ENCODE data around the gene KCTD19. TPM values are rescaled to one million over a fixed set of nuclear protein-coding genes. Genes with fewer than 3 reads are reported as not detected.
A peak's percentile ranks its signal among the peaks of the same experiment; 100 is the strongest.

Gene KCTD19
- total and polyA plus RNA-seq, 5 donors from 2014 or later, result not detected

- peak; percentile 78 to 80 for ATAC-seq (ENCODE audit: low read depth in 2 of 2)
- peaks cover 9 to 55% (median 32%) of the 10 kb centered on the region in 4 donors for H3K4me1 Mint-ChIP-seq
- peak within 1 kb of the TSS; percentile 72 for H3K4me3 ChIP-seq (ENCODE audit: low read depth, low read length)
Measured at GRCh38 chr16:67247192-67248072, 79.1 kb downstream of the KCTD19 start, which contains the start of gene FHOD1. FHOD1 (minus strand) TSS chr16:67247481; CDS start chr16:67247410, 71 bp downstream.

GRCh38 chr16:67246756-67247191, 79.8 kb downstream of the KCTD19 start:
- Histone ChIP-seq H3K4me3 (ENCODE audit: low read depth, low read length) (peak overlapping the region; percentile 59), H3K36me3 (ENCODE audit: control insufficient read depth, insufficient read depth, low read length) (no peaks in the 10 kb centered on the region), H3K9me3 (ENCODE audit: control insufficient read depth in 2 of 2, low read length in 2 of 2) (no peaks in the 10 kb centered on the region), H3K27me3 (ENCODE audit: control insufficient read depth, insufficient read depth, low read length) (peaks cover 13% of the 10 kb centered on the region), H3K27ac (ENCODE audit: insufficient read depth, low read length, poor library complexity, severe bottlenecking) (peak overlapping the region; percentile 68), H3K4me1 (ENCODE audit: control insufficient read depth, insufficient read depth, low read length, poor library complexity, severe bottlenecking) (peaks cover 56% of the 10 kb centered on the region)
- peaks cover 29% of the 10 kb centered on the region for H3K27me3 Mint-ChIP-seq
- ATAC-seq (ENCODE audit: low read depth in 2 of 2), result no peak
- peak overlapping the region; percentile 89 to 96 (median 91) for H3K4me3 Mint-ChIP-seq
- DNase-seq, result peak; percentile 37 to 56 (median 51)
- H3K36me3 Mint-ChIP-seq, result no peaks in the 10 kb centered on the region
- H3K9me3 Mint-ChIP-seq, result no peaks in the 10 kb centered on the region
- H3K4me1 Mint-ChIP-seq, result peaks cover 9 to 55% (median 32%) of the 10 kb centered on the region in 4 donors
- H3K27ac Mint-ChIP-seq, result peak overlapping the region; percentile 80 to 93 (median 91)

More at GRCh38 chr16:67247192-67248072, 79.1 kb downstream of the KCTD19 start, which contains the start of gene FHOD1:
- Histone ChIP-seq H3K9me3 (ENCODE audit: control insufficient read depth in 2 of 2, low read length in 2 of 2) (no peaks in the 10 kb centered on the region), H3K4me1 (ENCODE audit: control insufficient read depth, insufficient read depth, low read length, poor library complexity, severe bottlenecking) (peaks cover 56% of the 10 kb centered on the region), H3K27ac (ENCODE audit: insufficient read depth, low read length, poor library complexity, severe bottlenecking) (peak within 1 kb of the TSS; percentile 68), H3K27me3 (ENCODE audit: control insufficient read depth, insufficient read depth, low read length) (peaks cover 13% of the 10 kb centered on the region), H3K36me3 (ENCODE audit: control insufficient read depth, insufficient read depth, low read length) (no peaks in the 10 kb centered on the region)
- H3K36me3 Mint-ChIP-seq, result no peaks in the 10 kb centered on the region
- H3K4me3 Mint-ChIP-seq, result peak within 1 kb of the TSS; percentile 89 to 96 (median 91)
- peak; percentile 91 to 97 (median 93) for DNase-seq
- peaks cover 31% of the 10 kb centered on the region for H3K27me3 Mint-ChIP-seq
- peak within 1 kb of the TSS; percentile 80 to 93 (median 91) for H3K27ac Mint-ChIP-seq
- no peaks in the 10 kb centered on the region for H3K9me3 Mint-ChIP-seq

- no peaks in the 10 kb centered on the region for H3K9me3 Mint-ChIP-seq
Measured at GRCh38 chr16:67246081-67246755, 80.3 kb downstream of the KCTD19 start.

DNA sequence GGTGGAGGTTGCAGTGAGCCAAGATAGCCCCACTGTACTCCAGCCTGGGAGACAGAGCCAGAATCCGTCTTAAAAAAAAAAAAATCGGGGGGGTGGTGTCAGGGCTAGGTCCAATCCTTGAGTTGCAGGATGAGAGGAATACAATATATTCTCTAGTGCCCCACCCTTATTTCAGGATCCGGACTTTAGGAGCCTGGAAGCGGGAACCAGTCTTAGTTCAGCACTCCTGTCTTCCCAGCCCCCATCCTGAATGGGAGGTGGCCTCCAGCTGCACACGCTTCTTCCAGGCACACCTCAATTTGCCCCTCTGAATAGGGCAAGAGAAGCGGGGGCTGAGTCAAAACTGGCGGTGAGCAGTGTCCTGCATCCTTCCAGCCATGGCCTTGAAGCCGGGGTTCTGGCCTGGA, 80.9 kb downstream of the KCTD19 start:
- peak overlapping the region in 2 of 3 donors; percentile 31 to 63 for H3K27ac Mint-ChIP-seq
- Histone ChIP-seq H3K9me3 (ENCODE audit: control insufficient read depth in 2 of 2, low read length in 2 of 2) (no peaks in the 10 kb centered on the region), H3K4me1 (ENCODE audit: control insufficient read depth, insufficient read depth, low read length, poor library complexity, severe bottlenecking) (peaks cover 56% of the 10 kb centered on the region), H3K36me3 (ENCODE audit: control insufficient read depth, insufficient read depth, low read length) (no peaks in the 10 kb centered on the region), H3K27me3 (ENCODE audit: control insufficient read depth, insufficient read depth, low read length) (peaks cover 13% of the 10 kb centered on the region), H3K27ac (ENCODE audit: insufficient read depth, low read length, poor library complexity, severe bottlenecking) (peak overlapping the region; percentile 68), H3K4me3 (ENCODE audit: low read depth, low read length) (no peak overlapping the region)
- H3K9me3 Mint-ChIP-seq, result no peaks in the 10 kb centered on the region
- H3K4me1 Mint-ChIP-seq, result peaks cover 9 to 55% (median 32%) of the 10 kb centered on the region in 4 donors
- H3K4me3 Mint-ChIP-seq, result peak overlapping the region; percentile 76 to 92 (median 86)
- no peaks in the 10 kb centered on the region for H3K36me3 Mint-ChIP-seq
- no peak for ATAC-seq (ENCODE audit: low read depth in 2 of 2)
- DNase-seq, result no peak
- H3K27me3 Mint-ChIP-seq, result peaks cover 21% of the 10 kb centered on the region

More at GRCh38 chr16:67246081-67246755, 80.3 kb downstream of the KCTD19 start:
- H3K36me3 ChIP-seq (ENCODE audit: control insufficient read depth, insufficient read depth, low read length), result no peaks in the 10 kb centered on the region
- peak; percentile 33 to 65 (median 35) for DNase-seq
- peaks cover 56% of the 10 kb centered on the region for H3K4me1 ChIP-seq (ENCODE audit: control insufficient read depth, insufficient read depth, low read length, poor library complexity, severe bottlenecking)
- H3K27ac Mint-ChIP-seq, result peak overlapping the region in 2 of 3 donors; percentile 91 to 93
- H3K9me3 ChIP-seq (ENCODE audit: control insufficient read depth in 2 of 2, low read length in 2 of 2), result no peaks in the 10 kb centered on the region
- H3K36me3 Mint-ChIP-seq, result no peaks in the 10 kb centered on the region
- H3K27me3 ChIP-seq (ENCODE audit: control insufficient read depth, insufficient read depth, low read length), result peaks cover 13% of the 10 kb centered on the region
- H3K4me3 Mint-ChIP-seq, result peak overlapping the region; percentile 89 to 96 (median 91)
- ATAC-seq (ENCODE audit: low read depth in 2 of 2), result no peak
- peak overlapping the region; percentile 68 for H3K27ac ChIP-seq (ENCODE audit: insufficient read depth, low read length, poor library complexity, severe bottlenecking)
- H3K4me3 ChIP-seq (ENCODE audit: low read depth, low read length), result no peak overlapping the region
- peaks cover 9 to 55% (median 32%) of the 10 kb centered on the region in 4 donors for H3K4me1 Mint-ChIP-seq
- peaks cover 26% of the 10 kb centered on the region for H3K27me3 Mint-ChIP-seq

- Mint-ChIP-seq H3K4me3 (peak overlapping the region; percentile 76 to 92 (median 86)), H3K9me3 (no peaks in the 10 kb centered on the region), H3K36me3 (no peaks in the 10 kb centered on the region), H3K4me1 (peaks cover 9 to 55% (median 32%) of the 10 kb centered on the region in 4 donors), H3K27ac (peak overlapping the region in 2 of 3 donors; percentile 87 to 89), H3K27me3 (peaks cover 18% of the 10 kb centered on the region)
- no peaks in the 10 kb centered on the region for H3K9me3 ChIP-seq (ENCODE audit: control insufficient read depth in 2 of 2, low read length in 2 of 2)
- H3K27me3 ChIP-seq (ENCODE audit: control insufficient read depth, insufficient read depth, low read length), result peaks cover 8% of the 10 kb centered on the region
- DNase-seq (peak in 1 of 3 donors; percentile 8), ATAC-seq (ENCODE audit: low read depth in 2 of 2) (no peak)
- peak overlapping the region; percentile 73 for H3K27ac ChIP-seq (ENCODE audit: insufficient read depth, low read length, poor library complexity, severe bottlenecking)
- H3K36me3 ChIP-seq (ENCODE audit: control insufficient read depth, insufficient read depth, low read length), result no peaks in the 10 kb centered on the region
- no peak overlapping the region for H3K4me3 ChIP-seq (ENCODE audit: low read depth, low read length)
- peaks cover 56% of the 10 kb centered on the region for H3K4me1 ChIP-seq (ENCODE audit: control insufficient read depth, insufficient read depth, low read length, poor library complexity, severe bottlenecking)
Measured at GRCh38 chr16:67245186-67245585, 81.4 kb downstream of the KCTD19 start.

DNA sequence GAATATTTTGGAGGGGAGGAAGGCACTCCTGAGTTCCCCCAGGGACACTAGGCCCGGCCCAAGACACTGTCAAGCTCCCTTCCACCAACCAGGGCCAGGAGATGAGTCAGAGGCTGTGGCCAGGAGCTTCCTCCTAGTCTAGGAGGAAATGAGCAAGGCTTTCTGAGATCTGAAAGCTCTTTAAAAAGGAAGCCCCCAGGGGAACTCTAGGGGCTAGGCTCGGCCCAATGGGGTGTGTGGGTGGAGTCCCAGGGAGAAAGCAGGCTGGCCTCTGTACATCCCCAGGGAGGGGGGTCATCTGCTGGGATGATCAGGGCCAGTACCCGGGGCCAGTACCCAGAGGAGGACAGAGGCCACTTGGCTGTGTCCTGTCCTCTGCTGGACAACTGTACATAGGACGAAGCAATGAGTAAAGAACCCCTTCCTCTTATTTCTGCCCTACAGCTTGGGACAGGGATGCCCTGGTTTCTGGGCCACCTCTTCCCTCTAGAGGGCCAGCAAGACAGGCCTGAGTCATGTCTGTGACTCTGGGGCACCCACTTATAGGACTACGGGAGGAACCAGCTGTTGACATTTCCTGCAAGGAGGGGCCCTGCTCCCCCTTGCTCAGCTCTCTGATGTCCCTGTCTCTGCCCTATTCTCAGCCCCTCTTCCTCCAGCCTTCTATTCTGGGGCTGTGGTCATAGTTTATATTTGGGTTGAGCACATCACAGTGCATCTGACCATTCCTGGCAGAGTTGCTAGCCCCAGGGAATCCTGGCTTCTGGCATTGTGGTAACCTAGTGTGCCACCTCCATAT, 82.0 kb downstream of the KCTD19 start:
- Mint-ChIP-seq H3K36me3 (peaks cover 3% of the 10 kb centered on the region), H3K27ac (peak overlapping the region; percentile 87 to 89 (median 88)), H3K27me3 (peaks cover 14% of the 10 kb centered on the region), H3K4me3 (peak overlapping the region; percentile 76 to 92 (median 86)), H3K9me3 (no peaks in the 10 kb centered on the region), H3K4me1 (peaks cover 9 to 51% (median 30%) of the 10 kb centered on the region in 4 donors)
- DNase-seq (peak; percentile 36 to 86 (median 52)), ATAC-seq (ENCODE audit: low read depth in 2 of 2) (peak; percentile 67 to 68)
- Histone ChIP-seq H3K27ac (ENCODE audit: insufficient read depth, low read length, poor library complexity, severe bottlenecking) (peak overlapping the region; percentile 73), H3K27me3 (ENCODE audit: control insufficient read depth, insufficient read depth, low read length) (peaks cover 4% of the 10 kb centered on the region), H3K36me3 (ENCODE audit: control insufficient read depth, insufficient read depth, low read length) (peaks cover under 1% of the 10 kb centered on the region), H3K4me1 (ENCODE audit: control insufficient read depth, insufficient read depth, low read length, poor library complexity, severe bottlenecking) (peaks cover 56% of the 10 kb centered on the region), H3K9me3 (ENCODE audit: control insufficient read depth in 2 of 2, low read length in 2 of 2) (no peaks in the 10 kb centered on the region), H3K4me3 (ENCODE audit: low read depth, low read length) (no peak overlapping the region)

DNA sequence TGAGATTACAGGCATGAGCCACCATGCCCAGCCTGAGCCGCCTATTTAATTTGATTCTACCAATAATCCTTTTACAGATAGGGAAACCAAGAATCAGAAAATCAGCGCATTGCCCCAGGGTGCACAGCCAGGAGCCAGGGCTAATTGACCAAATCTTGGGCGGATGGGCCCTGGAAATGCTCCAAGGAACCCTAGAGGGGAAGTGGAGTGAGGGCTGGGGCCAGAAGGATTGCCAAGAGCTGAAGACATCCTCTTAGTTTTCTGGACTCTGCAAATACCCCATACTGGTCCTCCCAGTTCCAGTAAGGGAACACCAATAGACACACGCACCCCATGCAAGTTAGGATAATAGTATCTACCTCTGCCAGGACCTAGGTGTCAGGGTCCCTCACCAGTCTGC, 83.1 kb downstream of the KCTD19 start:
- peak overlapping the region in 1 of 3 donors; percentile 61 for H3K27ac Mint-ChIP-seq
- DNase-seq (no peak), ATAC-seq (ENCODE audit: low read depth in 2 of 2) (no peak)
- Histone ChIP-seq H3K9me3 (ENCODE audit: control insufficient read depth in 2 of 2, low read length in 2 of 2) (no peaks in the 10 kb centered on the region), H3K27me3 (ENCODE audit: control insufficient read depth, insufficient read depth, low read length) (no peaks in the 10 kb centered on the region), H3K4me1 (ENCODE audit: control insufficient read depth, insufficient read depth, low read length, poor library complexity, severe bottlenecking) (peaks cover 47% of the 10 kb centered on the region), H3K27ac (ENCODE audit: insufficient read depth, low read length, poor library complexity, severe bottlenecking) (peak overlapping the region; percentile 73), H3K4me3 (ENCODE audit: low read depth, low read length) (no peak overlapping the region), H3K36me3 (ENCODE audit: control insufficient read depth, insufficient read depth, low read length) (peaks cover 11% of the 10 kb centered on the region)
- H3K9me3 Mint-ChIP-seq, result peaks cover 0 to under 1% (median 0%) of the 10 kb centered on the region in 7 donors
- H3K4me1 Mint-ChIP-seq, result peaks cover 9 to 42% (median 26%) of the 10 kb centered on the region in 4 donors
- H3K27me3 Mint-ChIP-seq, result peaks cover 10% of the 10 kb centered on the region
- H3K36me3 Mint-ChIP-seq, result peaks cover 8% of the 10 kb centered on the region
- peak overlapping the region in 2 of 4 donors; percentile 2 to 92 for H3K4me3 Mint-ChIP-seq
